MG63 (cell line): Measurements from ENCODE around the gene UPF1. TPM values are rescaled to one million over a fixed set of nuclear protein-coding genes. Genes with fewer than 3 reads are reported as not detected.
"Not testable (repeated sequence)": the region's sequence is repeated elsewhere in the genome, so short reads cannot be mapped to it uniquely, and the experiment has no call there.

Source experiments
- DNase-seq: peaks from one replicate; pipeline ENCODE4 v3.0.0-alpha.2; 2020
- H3K27me3 ChIP-seq: fragments of 250-450 bp; sonication (Bioruptor Pico); 2 replicates; pipeline ENCODE4 v1.5.1; 2020; ENCODE audit warnings: mild to moderate bottlenecking, moderate library complexity
- H3K36me3 ChIP-seq: fragments of 250-450 bp; sonication (Bioruptor Pico); 2 replicates; pipeline ENCODE4 v1.5.1; 2020; ENCODE audit warnings: mild to moderate bottlenecking, moderate library complexity
- H3K4me3 ChIP-seq: fragments of 250-450 bp; sonication (Bioruptor Pico); 2 replicates; pipeline ENCODE4 v1.5.1; 2020; ENCODE audit warnings: mild to moderate bottlenecking, moderate library complexity
- H3K9me3 ChIP-seq: fragments of 250-450 bp; sonication (Bioruptor Pico); 2 replicates; pipeline ENCODE4 v1.5.1; 2020; ENCODE audit warnings: mild to moderate bottlenecking, moderate library complexity
- total RNA-seq: library from RNA; depleted of rRNA; stranded (reverse); fragments of >200 nt; shearing (Covaris generic); gene quantifications from 2 replicates; pipeline ENCODE4 v1.2.3, GENCODE V29; 2014; ENCODE audit warnings: low replicate concordance

UPF1 gene
- total RNA-seq, 1 experiment from 2014 or later: 80.2 TPM

GRCh38 chr19:18794692-18795091, 37.1 kb upstream of the UPF1 start:
- DNase-seq: no peak
- peaks cover 14% of the 10 kb centered on the region for H3K27me3 ChIP-seq
- H3K4me3 ChIP-seq: no peak overlapping the region
- H3K36me3 ChIP-seq: no peaks in the 10 kb centered on the region
- no peaks in the 10 kb centered on the region for H3K9me3 ChIP-seq

GRCh38 chr19:18795540-18795939, 36.2 kb upstream of the UPF1 start:
- Histone ChIP-seq H3K36me3 (no peaks in the 10 kb centered on the region), H3K9me3 (no peaks in the 10 kb centered on the region), H3K27me3 (peaks cover 11% of the 10 kb centered on the region), H3K4me3 (no peak overlapping the region)
- peak; percentile 48 for DNase-seq

GRCh38 chr19:18796239-18796638, 35.5 kb upstream of the UPF1 start:
- DNase-seq: no peak
- Histone ChIP-seq H3K36me3 (no peaks in the 10 kb centered on the region), H3K4me3 (no peak overlapping the region), H3K9me3 (no peaks in the 10 kb centered on the region), H3K27me3 (peaks cover 9% of the 10 kb centered on the region)

- no peak for DNase-seq
- H3K36me3 ChIP-seq: no peaks in the 10 kb centered on the region
- H3K4me3 ChIP-seq: no peak overlapping the region
- H3K9me3 ChIP-seq: no peaks in the 10 kb centered on the region
- H3K27me3 ChIP-seq: peaks cover 9% of the 10 kb centered on the region
Measured at GRCh38 chr19:18798384-18799352, 33.1 kb upstream of the UPF1 start.

DNA sequence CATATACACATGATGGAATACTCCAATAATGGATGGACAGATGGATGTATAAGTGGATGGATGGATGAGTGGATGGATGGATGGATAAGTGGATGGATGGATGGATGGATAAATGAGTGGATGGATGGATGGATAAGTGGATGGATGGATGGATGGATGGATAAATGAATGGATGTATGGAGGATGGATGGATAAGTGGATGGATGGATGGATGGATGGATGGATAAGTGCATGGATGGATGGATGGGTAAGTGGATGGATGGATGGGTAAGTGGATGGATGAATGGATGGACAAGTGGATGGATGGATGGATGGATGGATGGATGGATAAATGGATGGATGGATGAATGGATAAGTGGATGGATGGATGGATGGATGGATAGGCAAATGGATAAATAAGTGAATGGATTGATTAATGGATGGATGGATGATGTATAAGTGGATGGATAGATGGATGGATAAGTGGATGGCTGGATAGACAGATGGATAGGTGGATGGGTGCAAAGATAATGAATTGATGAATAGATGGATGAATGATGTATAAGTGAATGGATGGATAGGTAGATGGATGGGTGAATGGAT, 32.3 kb upstream of the UPF1 start:
- Histone ChIP-seq H3K4me3 (no peak overlapping the region), H3K36me3 (no peaks in the 10 kb centered on the region), H3K27me3 (peaks cover 9% of the 10 kb centered on the region), H3K9me3 (no peaks in the 10 kb centered on the region)
- DNase-seq: no peak

DNA sequence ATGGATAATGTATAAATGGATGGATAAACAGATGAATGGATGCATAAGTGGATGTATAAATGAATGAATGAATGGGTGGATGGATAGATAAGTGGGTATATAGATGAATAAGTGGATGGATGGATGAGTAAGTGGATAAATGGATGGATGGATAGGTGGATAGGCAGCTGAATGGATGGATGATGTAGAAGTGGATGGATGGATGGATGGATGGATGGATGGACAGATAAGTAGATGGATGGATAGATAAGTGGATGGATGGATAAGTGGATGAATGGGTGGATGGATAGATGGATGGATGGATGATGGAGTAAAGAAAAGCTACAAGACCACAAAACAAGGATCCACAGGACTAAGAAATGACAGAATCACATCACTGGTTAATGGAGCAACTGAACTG, 31.7 kb upstream of the UPF1 start:
- DNase-seq: no peak
- H3K4me3 ChIP-seq: no peak overlapping the region

DNA sequence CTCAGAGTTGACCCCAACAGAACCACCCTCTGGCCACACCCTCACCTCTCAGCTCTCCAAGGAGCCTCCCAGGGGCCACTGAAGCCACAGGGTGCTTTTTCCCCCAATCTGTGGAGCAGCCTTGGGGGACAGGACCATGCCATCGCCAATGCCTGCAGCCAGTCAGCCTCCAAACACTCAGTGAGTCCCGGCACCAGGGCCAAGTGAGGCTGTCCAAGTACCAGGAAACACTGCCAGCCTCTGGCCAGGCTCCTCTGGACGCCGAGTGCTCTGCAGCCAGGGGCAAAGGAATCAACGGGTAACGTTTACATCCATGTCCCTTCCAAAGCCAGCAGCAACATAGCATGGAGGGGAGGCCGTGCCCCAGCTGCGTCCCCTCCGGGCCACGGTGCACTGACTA, 31.1 kb upstream of the UPF1 start:
- Histone ChIP-seq H3K27me3 (peaks cover 9% of the 10 kb centered on the region), H3K4me3 (no peak overlapping the region), H3K9me3 (no peaks in the 10 kb centered on the region), H3K36me3 (no peaks in the 10 kb centered on the region)
- DNase-seq: no peak

More for the DNA sequence above, 31.7 kb upstream of the UPF1 start:
- no peaks in the 10 kb centered on the region for H3K9me3 ChIP-seq
- no peaks in the 10 kb centered on the region for H3K36me3 ChIP-seq
- peaks cover 9% of the 10 kb centered on the region for H3K27me3 ChIP-seq

DNA sequence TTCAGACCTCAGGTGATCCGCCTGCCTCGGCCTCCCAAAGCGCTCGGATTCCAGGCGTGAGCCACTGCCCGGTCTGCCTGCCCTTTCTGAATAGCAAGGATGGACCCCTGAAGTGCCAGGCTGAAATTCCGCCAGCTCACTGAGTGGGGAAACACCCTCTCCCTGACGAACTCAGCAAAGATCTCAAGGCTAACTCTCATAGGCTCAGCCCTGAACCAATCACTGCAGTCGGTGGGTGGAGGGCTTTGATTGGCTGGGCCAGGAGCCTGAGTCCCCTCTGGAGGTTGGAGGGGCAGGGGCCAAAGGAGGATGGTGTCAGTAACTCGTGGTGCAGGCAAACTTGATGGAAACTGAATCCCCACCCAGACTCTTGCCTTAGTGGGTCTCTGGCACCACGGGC, 29.4 kb upstream of the UPF1 start:
- H3K4me3 ChIP-seq: no peak overlapping the region
- no peaks in the 10 kb centered on the region for H3K9me3 ChIP-seq
- H3K36me3 ChIP-seq: no peaks in the 10 kb centered on the region
- H3K27me3 ChIP-seq: peaks cover 9% of the 10 kb centered on the region
- DNase-seq: no peak

GRCh38 chr19:18803550-18804138, 28.1 kb upstream of the UPF1 start:
- Histone ChIP-seq H3K27me3 (peaks cover 9% of the 10 kb centered on the region), H3K36me3 (no peaks in the 10 kb centered on the region), H3K4me3 (no peak overlapping the region), H3K9me3 (no peaks in the 10 kb centered on the region)
- no peak for DNase-seq

GRCh38 chr19:18804139-18804601, 27.6 kb upstream of the UPF1 start:
- no peak overlapping the region for H3K4me3 ChIP-seq
- no peak for DNase-seq
- H3K9me3 ChIP-seq: no peaks in the 10 kb centered on the region
- H3K27me3 ChIP-seq: peaks cover 9% of the 10 kb centered on the region
- H3K36me3 ChIP-seq: no peaks in the 10 kb centered on the region

- Histone ChIP-seq H3K4me3 (no peak overlapping the region), H3K27me3 (peaks cover 9% of the 10 kb centered on the region), H3K9me3 (no peaks in the 10 kb centered on the region), H3K36me3 (no peaks in the 10 kb centered on the region)
- DNase-seq: no peak
Measured at GRCh38 chr19:18804643-18805042, 27.1 kb upstream of the UPF1 start.

DNA sequence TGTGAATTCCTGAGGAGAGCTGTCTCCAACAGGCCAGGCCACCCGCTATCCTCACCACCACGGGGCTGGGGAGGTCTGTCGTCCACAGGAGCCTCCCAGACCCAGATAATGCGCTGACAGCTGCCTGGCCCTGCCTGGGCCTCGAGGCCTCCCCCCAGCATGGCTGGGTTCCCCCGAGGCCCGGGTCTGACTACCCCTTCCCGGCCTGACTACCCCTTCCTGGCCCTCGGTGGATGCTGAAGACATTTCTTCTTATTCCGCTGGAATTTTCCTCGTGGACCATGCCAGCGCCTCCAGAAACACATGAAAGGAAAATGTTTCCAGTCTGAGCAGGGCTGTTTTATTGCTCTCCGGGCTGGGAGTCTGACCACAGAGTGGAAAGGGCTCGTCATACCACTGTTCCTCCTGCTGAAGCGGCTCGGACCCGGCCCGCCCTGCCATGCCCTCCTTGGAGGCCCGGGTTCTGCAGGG, 23.9 kb upstream of the UPF1 start:
- H3K27me3 ChIP-seq: no peaks in the 10 kb centered on the region
- H3K36me3 ChIP-seq: no peaks in the 10 kb centered on the region
- no peaks in the 10 kb centered on the region for H3K9me3 ChIP-seq
- no peak for DNase-seq
- H3K4me3 ChIP-seq: no peak overlapping the region

DNA sequence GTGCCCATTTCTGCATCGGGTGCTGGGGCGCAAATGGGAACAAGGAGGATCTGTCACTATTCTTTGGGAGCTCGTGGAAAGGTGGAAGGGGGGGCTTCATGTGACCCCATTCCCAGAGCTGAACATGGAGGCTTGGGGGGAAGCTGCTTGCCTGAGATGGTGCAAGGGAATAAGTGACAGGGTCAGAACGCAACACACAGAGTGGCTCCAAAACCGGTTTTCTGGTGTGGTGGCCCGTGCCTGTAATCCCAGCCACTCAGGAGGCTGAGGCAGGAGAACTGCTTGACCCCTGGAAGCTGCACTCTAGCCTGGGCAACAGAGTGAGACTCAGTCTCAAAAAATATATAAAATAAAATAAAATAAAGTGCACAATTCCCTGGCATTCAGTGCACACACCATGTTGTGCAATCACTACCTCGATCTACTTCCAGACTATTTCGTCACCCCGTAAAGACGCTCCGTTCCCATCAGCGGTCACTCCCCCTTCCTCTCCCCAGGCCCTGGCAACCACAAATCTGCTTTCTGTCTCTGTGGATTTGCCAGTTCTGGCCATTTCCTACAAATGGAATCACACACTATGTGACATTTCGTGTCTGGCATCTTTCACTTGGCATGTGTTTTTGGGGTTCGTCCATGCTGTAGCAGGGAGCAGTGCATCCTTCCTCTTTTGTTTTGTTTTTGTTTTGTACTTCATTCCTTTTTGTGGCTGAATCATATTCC, 22.4 kb upstream of the UPF1 start:
- H3K9me3 ChIP-seq: no peaks in the 10 kb centered on the region
- H3K36me3 ChIP-seq: no peaks in the 10 kb centered on the region
- no peak overlapping the region for H3K4me3 ChIP-seq
- peak; percentile 69 for DNase-seq
- no peaks in the 10 kb centered on the region for H3K27me3 ChIP-seq

- H3K4me3 ChIP-seq, H3K27me3 ChIP-seq, DNase-seq, H3K36me3 ChIP-seq, H3K9me3 ChIP-seq: not testable (repeated sequence)
Measured at GRCh38 chr19:18811638-18812037, 20.1 kb upstream of the UPF1 start.

GRCh38 chr19:18814063-18814462, 17.7 kb upstream of the UPF1 start:
- DNase-seq: no peak
- Histone ChIP-seq H3K9me3 (no peaks in the 10 kb centered on the region), H3K27me3 (no peaks in the 10 kb centered on the region), H3K36me3 (no peaks in the 10 kb centered on the region), H3K4me3 (no peak overlapping the region)

- no peak for DNase-seq
- no peaks in the 10 kb centered on the region for H3K27me3 ChIP-seq
- no peaks in the 10 kb centered on the region for H3K9me3 ChIP-seq
Measured at GRCh38 chr19:18815673-18816072, 16.1 kb upstream of the UPF1 start.

GRCh38 chr19:18816645-18817044, 15.1 kb upstream of the UPF1 start:
- not testable (repeated sequence) for H3K36me3 ChIP-seq, H3K9me3 ChIP-seq, DNase-seq, H3K4me3 ChIP-seq, H3K27me3 ChIP-seq

More at GRCh38 chr19:18815673-18816072, 16.1 kb upstream of the UPF1 start:
- Histone ChIP-seq H3K4me3 (no peak overlapping the region), H3K36me3 (no peaks in the 10 kb centered on the region)
